ENCODE results near the gene NCF2.

NCF2 gene

DNA sequence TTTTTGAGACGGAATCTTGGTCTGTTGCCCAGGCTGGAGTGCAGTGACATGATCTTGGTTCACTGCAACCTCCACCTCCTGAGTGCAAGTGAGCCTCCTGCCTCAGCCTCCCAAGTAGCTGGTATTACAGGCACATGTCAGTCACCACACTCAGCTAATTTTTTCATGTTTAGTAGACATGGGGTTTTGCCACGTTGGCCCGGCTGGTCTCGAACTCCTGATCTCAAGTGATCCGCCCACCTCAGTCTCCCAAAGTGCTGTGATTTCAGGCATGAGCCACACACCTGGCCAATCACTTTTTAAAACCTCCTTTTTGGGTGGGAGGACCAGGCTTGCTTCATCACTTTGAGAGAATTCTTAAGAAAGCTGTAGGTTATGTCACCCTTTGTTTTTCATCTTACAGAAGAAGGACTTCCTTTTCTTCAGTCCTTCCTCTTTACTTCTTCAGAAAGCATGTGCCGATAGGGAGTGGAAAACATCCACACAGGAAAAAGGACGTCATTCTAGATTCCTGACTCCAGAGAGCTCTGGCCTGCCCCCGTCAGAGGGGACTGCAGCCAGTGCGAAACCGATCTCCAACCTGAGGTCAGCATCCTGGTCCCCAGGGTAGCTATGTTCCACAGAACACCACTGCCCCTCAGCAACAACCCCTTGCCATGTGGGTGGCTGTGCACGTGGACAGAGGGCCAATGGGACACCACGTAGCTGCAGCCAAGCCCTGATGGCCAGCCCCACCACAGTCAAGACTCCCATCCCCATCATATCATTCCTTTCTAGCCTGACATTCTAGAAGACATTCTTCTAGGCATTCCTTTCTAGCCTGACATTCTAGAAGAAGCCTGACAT is 21.9 kb downstream of the NCF2 start:
- Histone ChIP-seq H3K9me3 (ENCODE audit: low read length) (no peaks in the 10 kb centered on the region), H3K27ac (ENCODE audit: low read depth, low read length) (no peak overlapping the region), H3K9ac (ENCODE audit: low read length) (no peak overlapping the region), H3K4me1 (ENCODE audit: insufficient read depth, low read length) (peaks cover 12% of the 10 kb centered on the region), H3K4me3 (ENCODE audit: low read depth in 1 of 2, low read length in 2 of 2) (no peak overlapping the region), H3K27me3 (ENCODE audit: control insufficient read depth in 1 of 2, insufficient read depth in 2 of 2, low read length in 2 of 2) (no peaks in the 10 kb centered on the region), H3K36me3 (ENCODE audit: insufficient read depth, low read length) (no peaks in the 10 kb centered on the region)

GRCh38 chr1:183567584-183567983 is 22.7 kb downstream of the NCF2 start:
- H3K27ac ChIP-seq (ENCODE audit: low read depth, low read length): no peak overlapping the region
- H3K4me1 ChIP-seq (ENCODE audit: insufficient read depth, low read length): peaks cover 12% of the 10 kb centered on the region
- H3K9me3 ChIP-seq (ENCODE audit: low read length): no peaks in the 10 kb centered on the region
- no peak overlapping the region for H3K9ac ChIP-seq (ENCODE audit: low read length)
- H3K27me3 ChIP-seq (ENCODE audit: control insufficient read depth in 1 of 2, insufficient read depth in 2 of 2, low read length in 2 of 2): no peaks in the 10 kb centered on the region
- no peak overlapping the region for H3K4me3 ChIP-seq (ENCODE audit: low read depth in 1 of 2, low read length in 2 of 2)
- no peaks in the 10 kb centered on the region for H3K36me3 ChIP-seq (ENCODE audit: insufficient read depth, low read length)

DNA sequence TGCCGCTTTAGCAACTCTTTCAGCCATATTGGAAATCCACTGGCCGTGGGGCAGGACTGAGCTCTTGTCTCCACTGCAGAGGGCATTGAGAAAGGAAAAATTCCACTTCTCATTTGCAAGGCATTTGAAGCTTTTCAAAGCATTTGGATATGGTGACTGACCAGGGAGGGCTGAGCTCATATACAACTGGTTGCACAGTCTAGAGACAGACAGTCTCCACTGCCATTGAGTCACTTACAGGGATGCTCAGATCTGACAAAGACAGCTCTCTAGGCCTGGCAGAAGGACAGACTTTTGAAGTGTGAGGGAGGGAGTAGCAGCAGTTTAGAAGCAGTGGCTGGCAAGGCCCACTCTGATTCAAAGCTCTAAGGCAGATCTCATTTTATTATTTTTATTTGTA is 24.2 kb downstream of the NCF2 start:
- Histone ChIP-seq H3K9me3 (ENCODE audit: low read length) (no peaks in the 10 kb centered on the region), H3K4me3 (ENCODE audit: low read depth in 1 of 2, low read length in 2 of 2) (no peak overlapping the region), H3K27ac (ENCODE audit: low read depth, low read length) (no peak overlapping the region), H3K36me3 (ENCODE audit: insufficient read depth, low read length) (no peaks in the 10 kb centered on the region), H3K9ac (ENCODE audit: low read length) (no peak overlapping the region), H3K4me1 (ENCODE audit: insufficient read depth, low read length) (peaks cover 6% of the 10 kb centered on the region), H3K27me3 (ENCODE audit: control insufficient read depth in 1 of 2, insufficient read depth in 2 of 2, low read length in 2 of 2) (no peaks in the 10 kb centered on the region)

DNA sequence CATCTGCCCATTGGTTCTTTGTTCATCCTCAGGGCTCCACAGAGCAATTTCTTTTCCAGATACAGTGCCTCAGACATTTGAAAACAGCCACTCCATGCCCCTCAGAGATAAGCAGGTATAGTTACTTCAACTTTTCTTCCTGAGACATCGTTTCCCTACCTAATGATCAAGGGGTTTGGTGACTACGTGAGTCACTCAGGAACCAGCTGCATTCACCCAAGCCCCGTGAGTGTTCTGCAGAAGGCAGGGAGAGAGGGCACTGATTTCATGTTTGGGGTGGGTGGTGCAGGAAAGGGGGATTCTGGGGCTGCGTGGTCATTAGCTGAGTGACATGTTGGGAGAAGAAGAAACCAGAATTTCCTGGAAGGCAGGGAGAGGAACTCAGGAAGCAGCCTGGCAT is 25.0 kb downstream of the NCF2 start:
- no peaks in the 10 kb centered on the region for H3K9me3 ChIP-seq (ENCODE audit: low read length)
- H3K4me1 ChIP-seq (ENCODE audit: insufficient read depth, low read length): peaks cover 6% of the 10 kb centered on the region
- H3K27ac ChIP-seq (ENCODE audit: low read depth, low read length): no peak overlapping the region
- no peak overlapping the region for H3K9ac ChIP-seq (ENCODE audit: low read length)
- no peak overlapping the region for H3K4me3 ChIP-seq (ENCODE audit: low read depth in 1 of 2, low read length in 2 of 2)
- H3K27me3 ChIP-seq (ENCODE audit: control insufficient read depth in 1 of 2, insufficient read depth in 2 of 2, low read length in 2 of 2): no peaks in the 10 kb centered on the region
- H3K36me3 ChIP-seq (ENCODE audit: insufficient read depth, low read length): no peaks in the 10 kb centered on the region

DNA sequence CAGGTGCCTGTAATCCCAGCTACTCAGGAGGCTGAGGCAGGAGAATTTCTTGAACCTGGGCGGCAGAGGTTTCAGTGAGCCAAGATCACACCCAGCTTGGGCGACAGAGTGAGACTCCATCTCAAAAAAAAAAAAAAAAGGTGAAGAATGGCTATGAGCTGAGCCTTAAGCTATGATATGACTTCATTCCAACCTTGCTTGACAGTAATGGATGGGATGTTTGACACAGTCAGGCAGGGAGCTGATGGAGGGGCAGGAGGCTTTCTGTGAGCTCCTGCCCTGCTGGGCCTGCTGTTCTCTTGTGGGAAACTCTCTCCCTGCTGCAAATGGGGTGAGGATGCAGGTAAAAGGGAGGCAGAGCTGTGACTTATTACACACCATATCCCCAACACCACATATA is 27.6 kb downstream of the NCF2 start:
- Histone ChIP-seq H3K4me1 (ENCODE audit: insufficient read depth, low read length) (peaks cover 6% of the 10 kb centered on the region), H3K9ac (ENCODE audit: low read length) (no peak overlapping the region), H3K9me3 (ENCODE audit: low read length) (no peaks in the 10 kb centered on the region), H3K4me3 (ENCODE audit: low read depth in 1 of 2, low read length in 2 of 2) (no peak overlapping the region), H3K36me3 (ENCODE audit: insufficient read depth, low read length) (no peaks in the 10 kb centered on the region), H3K27me3 (ENCODE audit: control insufficient read depth in 1 of 2, insufficient read depth in 2 of 2, low read length in 2 of 2) (no peaks in the 10 kb centered on the region), H3K27ac (ENCODE audit: low read depth, low read length) (no peak overlapping the region)

- Histone ChIP-seq H3K27ac (ENCODE audit: low read depth, low read length) (no peak overlapping the region), H3K4me3 (ENCODE audit: low read depth in 1 of 2, low read length in 2 of 2) (no peak overlapping the region), H3K36me3 (ENCODE audit: insufficient read depth, low read length) (peaks cover 7% of the 10 kb centered on the region)
Observed at GRCh38 chr1:183559061-183559460, 31.2 kb downstream of the NCF2 start.

DNA sequence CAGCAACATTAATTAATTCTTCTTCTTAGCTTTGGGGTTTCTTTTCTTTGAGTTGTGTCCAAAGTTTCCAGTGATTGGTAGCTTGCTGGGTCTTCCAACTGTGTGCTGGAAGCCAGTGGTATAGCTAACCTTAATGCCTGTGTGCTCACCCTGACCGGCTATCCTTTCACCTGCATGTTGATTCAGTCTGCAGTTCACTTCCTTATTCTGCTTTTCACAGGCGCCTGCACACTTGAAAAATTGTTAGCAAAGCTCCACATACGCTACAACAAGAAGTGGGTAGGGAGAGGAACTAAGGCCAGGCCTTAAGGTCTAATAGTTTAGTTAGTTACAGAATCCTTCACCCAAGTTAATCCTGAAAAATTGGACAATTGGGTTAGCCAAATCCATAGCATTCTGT is 35.7 kb downstream of the NCF2 start:
- Histone ChIP-seq H3K36me3 (ENCODE audit: insufficient read depth, low read length) (peaks cover 35% of the 10 kb centered on the region), H3K4me1 (ENCODE audit: insufficient read depth, low read length) (no peaks in the 10 kb centered on the region), H3K27me3 (ENCODE audit: control insufficient read depth in 1 of 2, insufficient read depth in 2 of 2, low read length in 2 of 2) (no peaks in the 10 kb centered on the region)

More at GRCh38 chr1:183559061-183559460, 31.2 kb downstream of the NCF2 start:
- no peaks in the 10 kb centered on the region for H3K27me3 ChIP-seq (ENCODE audit: control insufficient read depth in 1 of 2, insufficient read depth in 2 of 2, low read length in 2 of 2)
- no peaks in the 10 kb centered on the region for H3K4me1 ChIP-seq (ENCODE audit: insufficient read depth, low read length)
- no peaks in the 10 kb centered on the region for H3K9me3 ChIP-seq (ENCODE audit: low read length)
- H3K9ac ChIP-seq (ENCODE audit: low read length): no peak overlapping the region

DNA sequence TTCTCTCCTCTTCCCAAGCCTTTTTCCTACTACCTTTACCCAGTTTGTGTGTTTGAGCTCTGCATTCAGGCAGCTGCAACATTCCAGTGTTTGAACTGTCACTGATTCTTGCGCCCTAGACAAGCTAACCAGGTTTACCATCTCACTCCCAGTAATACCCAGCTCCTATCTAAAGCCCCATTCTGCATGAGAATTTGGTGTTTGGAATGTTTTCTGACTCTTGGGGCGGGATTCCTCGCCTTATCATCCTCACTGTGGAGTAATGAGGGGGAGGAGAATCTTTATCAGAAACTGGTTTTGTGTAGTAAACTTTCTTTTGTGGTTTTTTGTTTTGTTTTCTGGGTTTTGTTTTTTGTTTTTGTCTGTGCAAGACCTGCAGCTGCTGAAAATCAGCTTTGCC is 36.5 kb downstream of the NCF2 start:
- Histone ChIP-seq H3K9ac (ENCODE audit: low read length) (no peak overlapping the region), H3K4me1 (ENCODE audit: insufficient read depth, low read length) (no peaks in the 10 kb centered on the region), H3K4me3 (ENCODE audit: low read depth in 1 of 2, low read length in 2 of 2) (no peak overlapping the region), H3K36me3 (ENCODE audit: insufficient read depth, low read length) (peaks cover 37% of the 10 kb centered on the region), H3K27me3 (ENCODE audit: control insufficient read depth in 1 of 2, insufficient read depth in 2 of 2, low read length in 2 of 2) (no peaks in the 10 kb centered on the region), H3K9me3 (ENCODE audit: low read length) (no peaks in the 10 kb centered on the region), H3K27ac (ENCODE audit: low read depth, low read length) (no peak overlapping the region)

More for the DNA sequence above, 35.7 kb downstream of the NCF2 start:
- H3K4me3 ChIP-seq (ENCODE audit: low read depth in 1 of 2, low read length in 2 of 2): no peak overlapping the region
- no peaks in the 10 kb centered on the region for H3K9me3 ChIP-seq (ENCODE audit: low read length)
- H3K9ac ChIP-seq (ENCODE audit: low read length): no peak overlapping the region
- H3K27ac ChIP-seq (ENCODE audit: low read depth, low read length): no peak overlapping the region

DNA sequence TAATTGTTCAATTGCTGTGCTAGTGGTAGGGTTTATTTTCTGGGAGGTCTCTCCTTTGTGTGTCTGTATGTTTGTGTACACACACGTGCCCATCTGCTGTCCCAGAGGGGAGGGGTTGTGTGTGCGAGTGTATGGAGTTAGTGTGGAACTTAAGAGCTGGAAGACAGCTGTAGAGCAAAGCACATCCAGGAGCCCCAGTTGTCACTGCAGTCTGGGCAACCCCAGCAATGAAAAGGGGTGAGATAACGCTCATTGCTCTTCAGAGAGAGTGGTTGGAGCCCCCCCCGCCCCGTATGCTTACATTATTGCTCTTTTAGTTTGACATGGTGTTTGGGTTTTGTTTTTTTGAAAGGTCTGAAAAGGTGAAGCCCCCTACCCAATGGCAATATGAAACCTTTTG is 36.9 kb downstream of the NCF2 start:
- H3K4me3 ChIP-seq (ENCODE audit: low read depth in 1 of 2, low read length in 2 of 2): no peak overlapping the region
- no peaks in the 10 kb centered on the region for H3K9me3 ChIP-seq (ENCODE audit: low read length)
- no peak overlapping the region for H3K9ac ChIP-seq (ENCODE audit: low read length)
- H3K36me3 ChIP-seq (ENCODE audit: insufficient read depth, low read length): peaks cover 41% of the 10 kb centered on the region
- H3K4me1 ChIP-seq (ENCODE audit: insufficient read depth, low read length): no peaks in the 10 kb centered on the region
- H3K27ac ChIP-seq (ENCODE audit: low read depth, low read length): no peak overlapping the region
- no peaks in the 10 kb centered on the region for H3K27me3 ChIP-seq (ENCODE audit: control insufficient read depth in 1 of 2, insufficient read depth in 2 of 2, low read length in 2 of 2)

DNA sequence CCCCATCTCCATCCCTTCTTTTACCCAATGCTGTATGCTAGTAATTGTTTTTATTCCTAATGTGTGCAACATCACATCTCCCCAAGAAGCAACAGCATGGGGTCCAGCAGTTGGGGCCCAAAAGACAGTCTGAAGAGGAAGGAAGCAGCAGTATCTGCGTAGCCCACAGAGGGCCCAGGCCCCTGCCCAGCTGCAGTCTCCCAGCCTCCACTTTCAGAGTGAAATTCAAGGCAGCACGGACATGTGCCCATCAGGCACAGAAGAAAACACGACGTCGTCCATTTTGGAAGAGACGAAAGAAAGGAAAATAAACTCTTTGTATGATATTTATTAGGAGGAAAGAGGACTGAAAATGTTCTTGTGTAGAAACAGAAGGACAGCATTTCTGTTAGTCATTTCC is 37.4 kb downstream of the NCF2 start:
- no peak overlapping the region for H3K9ac ChIP-seq (ENCODE audit: low read length)
- no peaks in the 10 kb centered on the region for H3K4me1 ChIP-seq (ENCODE audit: insufficient read depth, low read length)
- no peak overlapping the region for H3K4me3 ChIP-seq (ENCODE audit: low read depth in 1 of 2, low read length in 2 of 2)
- no peaks in the 10 kb centered on the region for H3K9me3 ChIP-seq (ENCODE audit: low read length)
- H3K36me3 ChIP-seq (ENCODE audit: insufficient read depth, low read length): peaks cover 45% of the 10 kb centered on the region
- H3K27me3 ChIP-seq (ENCODE audit: control insufficient read depth in 1 of 2, insufficient read depth in 2 of 2, low read length in 2 of 2): no peaks in the 10 kb centered on the region
- H3K27ac ChIP-seq (ENCODE audit: low read depth, low read length): no peak overlapping the region

DNA sequence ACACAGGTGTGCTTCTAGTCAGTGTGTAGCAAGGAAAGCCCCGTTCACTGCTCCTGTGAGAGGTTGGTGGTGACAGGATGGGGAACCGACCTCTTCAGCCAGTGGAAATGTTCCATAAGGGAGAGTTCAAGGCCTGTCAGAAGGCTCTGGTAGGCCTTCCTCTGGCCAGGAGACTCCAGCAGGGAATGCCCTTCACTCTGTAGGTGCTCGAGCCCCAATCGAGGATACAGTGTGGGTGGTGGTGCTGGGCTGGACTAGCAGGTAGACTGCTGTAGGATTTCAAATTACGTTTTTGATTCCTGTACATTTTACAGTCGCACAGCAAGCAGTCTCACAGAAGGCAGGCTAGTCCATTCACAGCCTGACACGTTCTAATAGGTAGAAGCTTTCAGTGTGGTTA is 37.8 kb downstream of the NCF2 start:
- Histone ChIP-seq H3K4me1 (ENCODE audit: insufficient read depth, low read length) (no peaks in the 10 kb centered on the region), H3K36me3 (ENCODE audit: insufficient read depth, low read length) (peaks cover 45% of the 10 kb centered on the region), H3K9me3 (ENCODE audit: low read length) (no peaks in the 10 kb centered on the region), H3K27ac (ENCODE audit: low read depth, low read length) (no peak overlapping the region), H3K27me3 (ENCODE audit: control insufficient read depth in 1 of 2, insufficient read depth in 2 of 2, low read length in 2 of 2) (no peaks in the 10 kb centered on the region), H3K4me3 (ENCODE audit: low read depth in 1 of 2, low read length in 2 of 2) (no peak overlapping the region), H3K9ac (ENCODE audit: low read length) (no peak overlapping the region)

DNA sequence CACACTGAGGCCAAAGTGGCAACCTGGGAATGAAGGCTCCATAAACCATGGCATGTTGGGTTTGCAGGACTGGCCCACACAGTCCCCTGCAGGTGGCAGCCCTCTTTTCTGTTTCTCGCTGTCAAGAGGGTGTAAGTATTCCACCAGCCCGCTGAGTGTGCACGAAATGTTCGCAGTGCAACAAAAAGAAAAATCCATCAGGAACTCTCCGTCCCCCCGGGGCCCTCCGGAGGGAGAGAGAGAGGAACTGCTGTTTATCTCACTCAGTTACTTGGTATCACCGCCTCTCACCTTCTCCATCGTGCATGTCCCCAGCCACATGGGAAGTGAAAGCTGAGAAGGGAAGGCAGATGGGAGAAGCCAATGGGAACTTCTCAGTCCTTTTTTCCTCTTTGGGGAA is 38.3 kb downstream of the NCF2 start:
- no peak overlapping the region for H3K27ac ChIP-seq (ENCODE audit: low read depth, low read length)
- no peaks in the 10 kb centered on the region for H3K4me1 ChIP-seq (ENCODE audit: insufficient read depth, low read length)
- H3K9me3 ChIP-seq (ENCODE audit: low read length): no peaks in the 10 kb centered on the region
- H3K36me3 ChIP-seq (ENCODE audit: insufficient read depth, low read length): peaks cover 50% of the 10 kb centered on the region
- no peak overlapping the region for H3K9ac ChIP-seq (ENCODE audit: low read length)
- no peaks in the 10 kb centered on the region for H3K27me3 ChIP-seq (ENCODE audit: control insufficient read depth in 1 of 2, insufficient read depth in 2 of 2, low read length in 2 of 2)
- no peak overlapping the region for H3K4me3 ChIP-seq (ENCODE audit: low read depth in 1 of 2, low read length in 2 of 2)
